Nephron (organoid): Measurements from ENCODE around the gene FXYD6.
A peak's percentile ranks its signal among the peaks of the same experiment; 100 is the strongest.

ENCODE experiments used
- H3K27ac Mint-ChIP-seq, 3 experiments: 2 replicates each; pipeline ENCODE4 v1.8.0; 2020; ENCODE audit warnings: mixed read lengths in 3 of 3, mild to moderate bottlenecking in 2 of 3, moderate library complexity in 1 of 3
- H3K27me3 Mint-ChIP-seq: 2 replicates; pipeline ENCODE4 v1.8.0; 2021; ENCODE audit warnings: low read depth, mild to moderate bottlenecking, moderate library complexity, mixed read lengths
- H3K36me3 Mint-ChIP-seq: 2 replicates; pipeline ENCODE4 v1.8.0; 2020; ENCODE audit warnings: low read depth, mixed read lengths
- H3K4me1 Mint-ChIP-seq: 2 replicates; pipeline ENCODE4 v1.8.0; 2020; ENCODE audit warnings: mixed read lengths
- H3K4me3 Mint-ChIP-seq, 3 experiments: 2 replicates each; pipeline ENCODE4 v1.8.0; 2020; ENCODE audit warnings: mild to moderate bottlenecking in 3 of 3, mixed read lengths in 3 of 3, moderate library complexity in 2 of 3
- H3K9me3 Mint-ChIP-seq: 2 replicates; pipeline ENCODE4 v1.8.0; 2020; ENCODE audit warnings: mixed read lengths
- TF ChIP-seq, protein P1 (sequence below), 3 experiments: fragments of 200-600 bp; sonication (generic); IDR thresholded peaks; one replicate each; pipeline ENCODE4 v1.5.0; 2021; ENCODE audit warnings: antibody characterized with exemption in 3 of 3; ENCODE audit not compliant: unreplicated experiment in 3 of 3

FXYD6 gene

DNA sequence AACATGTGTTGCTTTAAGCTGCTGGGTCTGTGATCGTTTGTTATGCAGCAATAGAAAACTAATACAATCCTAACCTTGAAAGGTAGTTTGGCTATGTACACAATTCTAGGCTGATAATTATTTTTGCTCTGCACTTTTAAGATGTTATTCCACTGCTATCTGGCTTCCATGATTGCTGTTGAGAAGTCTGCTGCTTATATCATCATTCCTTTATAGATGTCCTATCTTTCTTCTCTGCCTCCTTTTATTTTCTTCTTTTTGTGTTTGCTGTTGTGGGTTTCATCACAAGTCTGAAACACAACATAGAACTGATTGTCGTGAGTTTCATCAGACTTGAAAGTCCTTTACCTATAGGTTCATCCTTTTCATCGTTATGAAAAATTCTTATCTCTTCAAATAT, 24.1 kb downstream of the FXYD6 start:
- H3K27me3 Mint-ChIP-seq: peaks cover 3% of the 10 kb centered on the region
- H3K9me3 Mint-ChIP-seq: peaks cover 27% of the 10 kb centered on the region
- peak overlapping the region in 2 of 3 experiments; percentile 97 to 99 for H3K27ac Mint-ChIP-seq
- TF ChIP-seq, protein P1, sequence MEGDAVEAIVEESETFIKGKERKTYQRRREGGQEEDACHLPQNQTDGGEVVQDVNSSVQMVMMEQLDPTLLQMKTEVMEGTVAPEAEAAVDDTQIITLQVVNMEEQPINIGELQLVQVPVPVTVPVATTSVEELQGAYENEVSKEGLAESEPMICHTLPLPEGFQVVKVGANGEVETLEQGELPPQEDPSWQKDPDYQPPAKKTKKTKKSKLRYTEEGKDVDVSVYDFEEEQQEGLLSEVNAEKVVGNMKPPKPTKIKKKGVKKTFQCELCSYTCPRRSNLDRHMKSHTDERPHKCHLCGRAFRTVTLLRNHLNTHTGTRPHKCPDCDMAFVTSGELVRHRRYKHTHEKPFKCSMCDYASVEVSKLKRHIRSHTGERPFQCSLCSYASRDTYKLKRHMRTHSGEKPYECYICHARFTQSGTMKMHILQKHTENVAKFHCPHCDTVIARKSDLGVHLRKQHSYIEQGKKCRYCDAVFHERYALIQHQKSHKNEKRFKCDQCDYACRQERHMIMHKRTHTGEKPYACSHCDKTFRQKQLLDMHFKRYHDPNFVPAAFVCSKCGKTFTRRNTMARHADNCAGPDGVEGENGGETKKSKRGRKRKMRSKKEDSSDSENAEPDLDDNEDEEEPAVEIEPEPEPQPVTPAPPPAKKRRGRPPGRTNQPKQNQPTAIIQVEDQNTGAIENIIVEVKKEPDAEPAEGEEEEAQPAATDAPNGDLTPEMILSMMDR (IDR thresholded peaks at IDR 0.05; ENCODE audit: unreplicated experiment in 3 of 3): no peak
- H3K4me3 Mint-ChIP-seq: no peak overlapping the region
- peaks cover 47% of the 10 kb centered on the region for H3K4me1 Mint-ChIP-seq
- peaks cover 38% of the 10 kb centered on the region for H3K36me3 Mint-ChIP-seq

DNA sequence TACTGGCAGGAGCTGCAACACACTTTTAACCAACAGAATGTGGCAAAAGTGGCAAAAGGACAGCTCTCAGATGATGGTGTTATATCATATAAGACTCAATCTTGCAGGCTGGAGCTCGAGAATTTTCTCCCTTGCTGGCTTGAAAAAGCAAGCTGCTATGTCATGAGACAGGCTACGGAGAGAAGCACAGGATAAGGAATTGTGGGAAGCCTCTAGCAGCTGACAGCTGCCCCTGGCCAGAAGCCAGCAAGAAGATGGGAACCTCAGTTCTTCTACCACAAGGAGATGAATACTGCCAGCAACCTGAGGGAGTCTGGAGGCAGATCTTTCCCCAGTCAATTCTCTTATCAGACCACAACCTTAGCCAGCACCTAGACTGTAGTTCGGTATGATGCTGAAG, 24.6 kb downstream of the FXYD6 start:
- peaks cover 2% of the 10 kb centered on the region for H3K27me3 Mint-ChIP-seq
- peaks cover 40% of the 10 kb centered on the region for H3K36me3 Mint-ChIP-seq
- TF ChIP-seq, protein P1 (IDR thresholded peaks at IDR 0.05; ENCODE audit: unreplicated experiment in 3 of 3): no peak
- no peak overlapping the region for H3K4me3 Mint-ChIP-seq
- H3K4me1 Mint-ChIP-seq: peaks cover 43% of the 10 kb centered on the region
- peak overlapping the region; percentile 83 to 99 (median 97) for H3K27ac Mint-ChIP-seq
- H3K9me3 Mint-ChIP-seq: peaks cover 27% of the 10 kb centered on the region

DNA sequence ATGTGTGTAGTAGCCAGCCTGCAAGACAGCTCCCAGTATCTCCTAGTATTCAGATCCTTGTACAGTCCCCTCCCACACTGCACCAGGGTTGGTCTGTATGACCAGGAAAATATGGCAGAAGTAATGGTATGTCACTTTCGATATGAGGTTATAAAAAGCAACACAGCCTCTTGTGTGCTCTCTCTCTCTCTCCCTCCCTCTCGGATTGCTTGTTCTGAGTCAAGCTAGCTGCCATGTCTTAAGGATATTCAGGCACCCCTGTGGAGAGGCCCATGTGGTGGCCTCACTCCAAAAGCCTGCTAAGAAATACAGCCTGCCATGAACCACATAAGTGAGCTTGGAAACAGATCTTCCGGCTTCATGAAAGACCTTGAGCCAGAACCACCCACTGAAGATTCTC, 25.4 kb downstream of the FXYD6 start:
- TF ChIP-seq, protein P1 (IDR thresholded peaks at IDR 0.05; ENCODE audit: unreplicated experiment in 3 of 3): no peak
- Mint-ChIP-seq H3K9me3 (peaks cover 27% of the 10 kb centered on the region), H3K4me3 (peak overlapping the region in 2 of 3 experiments; percentile 42 to 69), H3K36me3 (peaks cover 42% of the 10 kb centered on the region), H3K27me3 (no peaks in the 10 kb centered on the region), H3K27ac (peak overlapping the region; percentile 83 to 99 (median 97)), H3K4me1 (peaks cover 36% of the 10 kb centered on the region)

DNA sequence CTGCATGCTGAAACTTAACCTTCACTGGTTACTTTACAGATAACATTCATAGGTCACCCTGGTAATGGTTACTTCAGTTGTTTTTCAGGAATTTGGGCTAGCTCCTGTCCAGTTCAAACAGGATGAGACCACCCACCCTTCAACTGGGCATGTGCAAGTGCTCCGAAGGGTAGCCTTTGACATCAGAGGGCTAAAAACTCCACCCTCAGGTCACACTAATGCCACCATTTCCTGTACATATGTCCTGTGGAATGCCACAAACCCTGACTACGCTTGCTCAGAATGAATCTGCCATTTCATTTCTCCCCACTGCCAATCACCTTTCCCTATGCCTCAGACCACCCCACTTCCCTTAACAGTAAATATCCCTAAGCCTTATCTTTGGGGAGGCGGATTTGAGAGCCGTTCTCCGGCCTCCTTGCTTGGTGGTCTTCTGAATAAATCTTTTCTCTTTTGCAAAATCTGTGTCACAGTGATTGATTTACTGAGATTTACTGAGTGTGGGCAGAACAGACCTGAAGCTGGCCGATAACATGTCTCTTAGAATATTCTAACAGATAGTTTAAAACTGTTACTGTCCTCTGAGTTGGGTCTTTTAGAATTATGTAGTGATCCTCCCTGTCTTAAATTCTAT, 26.6 kb downstream of the FXYD6 start:
- Mint-ChIP-seq H3K27me3 (no peaks in the 10 kb centered on the region), H3K4me3 (no peak overlapping the region), H3K36me3 (peaks cover 38% of the 10 kb centered on the region), H3K27ac (peak overlapping the region in 2 of 3 experiments; percentile 97 to 99), H3K4me1 (peaks cover 30% of the 10 kb centered on the region), H3K9me3 (peaks cover 24% of the 10 kb centered on the region)
- TF ChIP-seq, protein P1 (IDR thresholded peaks at IDR 0.05; ENCODE audit: unreplicated experiment in 3 of 3): no peak

DNA sequence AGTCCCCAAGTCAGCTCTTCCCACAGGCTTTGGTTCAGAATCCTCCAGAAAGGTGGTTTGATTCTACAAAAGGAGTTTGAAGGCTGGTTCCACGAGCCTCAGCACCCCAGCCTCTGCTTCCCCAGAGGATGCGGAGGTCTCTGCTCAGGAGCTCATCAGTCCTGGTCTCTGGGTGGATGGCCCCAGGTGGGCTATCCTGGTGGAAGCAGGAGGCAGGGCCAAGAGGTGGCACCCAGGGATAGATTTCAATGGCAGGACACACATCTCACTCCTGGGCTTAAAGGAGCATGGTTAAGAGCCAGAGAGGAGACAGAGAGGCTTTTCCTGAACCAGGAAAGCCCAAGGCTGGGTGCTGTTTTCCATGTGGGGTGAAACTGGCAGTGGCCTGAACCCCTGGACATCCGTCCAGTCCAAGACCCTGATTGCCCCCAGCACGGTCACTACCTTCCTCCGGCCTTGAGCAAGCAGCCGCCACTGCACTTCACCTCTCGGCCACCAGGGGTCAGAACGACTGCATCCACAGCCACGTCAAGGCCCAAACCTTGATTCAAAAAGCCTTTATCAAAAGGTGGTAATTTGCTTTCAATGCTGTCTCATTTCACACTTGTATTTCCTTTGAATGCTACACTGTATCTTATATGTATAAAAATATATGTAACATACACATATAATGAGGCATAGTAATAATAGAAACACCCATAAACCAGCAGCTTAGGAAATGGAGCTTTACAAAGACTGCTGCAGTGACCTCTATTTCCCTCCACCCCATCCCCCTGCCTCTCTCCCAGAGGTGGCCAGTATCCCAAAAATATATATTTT, 32.6 kb downstream of the FXYD6 start:
- Mint-ChIP-seq H3K4me1 (no peaks in the 10 kb centered on the region), H3K4me3 (no peak overlapping the region), H3K36me3 (peaks cover 16% of the 10 kb centered on the region), H3K27me3 (no peaks in the 10 kb centered on the region), H3K9me3 (no peaks in the 10 kb centered on the region), H3K27ac (no peak overlapping the region)
- TF ChIP-seq, protein P1 (IDR thresholded peaks at IDR 0.05; ENCODE audit: unreplicated experiment in 3 of 3): peak; percentile 94 to 98 (median 95)
